Measurements from ENCODE around the gene GRM8.

GRM8 gene

GRCh38 chr7:127230192-127230925 lies 22.4 kb downstream of the GRM8 start:
- DNase-seq: no peak

- DNase-seq: no peak
Observed at GRCh38 chr7:127226685-127227374, 25.9 kb downstream of the GRM8 start.

- DNase-seq: no peak
Observed at GRCh38 chr7:127221731-127222130, 31.0 kb downstream of the GRM8 start.

GRCh38 chr7:127214956-127215718 lies 37.6 kb downstream of the GRM8 start:
- no peak for DNase-seq

GRCh38 chr7:127209886-127210285 lies 42.9 kb downstream of the GRM8 start:
- no peak for DNase-seq

- no peak for DNase-seq
Observed at GRCh38 chr7:127208860-127209259, 43.9 kb downstream of the GRM8 start.

- no peak for DNase-seq
Observed at GRCh38 chr7:127208351-127208750, 44.4 kb downstream of the GRM8 start.

GRCh38 chr7:127207806-127208205 lies 44.9 kb downstream of the GRM8 start:
- DNase-seq: no peak

GRCh38 chr7:127207230-127207629 lies 45.5 kb downstream of the GRM8 start:
- DNase-seq: no peak

GRCh38 chr7:127194571-127194970 lies 58.2 kb downstream of the GRM8 start:
- no peak for DNase-seq

GRCh38 chr7:127189886-127190285 lies 62.9 kb downstream of the GRM8 start:
- DNase-seq: no peak

- DNase-seq: no peak
Observed at GRCh38 chr7:127189074-127189473, 63.7 kb downstream of the GRM8 start.

- no peak for DNase-seq
Observed at GRCh38 chr7:127187740-127188139, 65.0 kb downstream of the GRM8 start.

GRCh38 chr7:127186686-127187085 lies 66.1 kb downstream of the GRM8 start:
- no peak for DNase-seq

GRCh38 chr7:127177156-127177555 lies 75.6 kb downstream of the GRM8 start:
- DNase-seq: no peak

GRCh38 chr7:127162366-127162765 lies 90.4 kb downstream of the GRM8 start:
- no peak for DNase-seq

- DNase-seq: no peak
Observed at GRCh38 chr7:127158659-127159058, 94.1 kb downstream of the GRM8 start.

- DNase-seq: no peak
Observed at GRCh38 chr7:127154958-127155357, 97.8 kb downstream of the GRM8 start.

GRCh38 chr7:127154101-127154500 lies 98.6 kb downstream of the GRM8 start:
- DNase-seq: no peak

GRCh38 chr7:127153315-127153714 lies 99.4 kb downstream of the GRM8 start:
- DNase-seq: no peak

GRCh38 chr7:127152423-127152822 lies 100.3 kb downstream of the GRM8 start:
- no peak for DNase-seq

GRCh38 chr7:127151379-127151778 lies 101.4 kb downstream of the GRM8 start:
- no peak for DNase-seq

- DNase-seq: no peak
Observed at GRCh38 chr7:127150543-127150942, 102.2 kb downstream of the GRM8 start.

Data from stimulated activated CD4-positive, alpha-beta T cell treated with anti-CD3 and anti-CD28 coated beads, Interleukin-4, amount 100 ng/mL, for 4 hours (primary cell).